GM12878 (cell line): ENCODE measurements around the gene CTSF. TPM values are rescaled to one million over a fixed set of nuclear protein-coding genes. Genes with fewer than 3 reads are reported as not detected.

Experiments
- BCLAF1 ChIP-seq: fragments of 450-650 bp; IDR thresholded peaks from 2 replicates; pipeline ENCODE4 v1.6.1; 2017; ENCODE audit warnings: antibody characterized with exemption, mild to moderate bottlenecking, moderate library complexity
- CBX5 ChIP-seq: sonication (generic); IDR thresholded peaks from 2 replicates; pipeline ENCODE4 v1.6.1; 2016; ENCODE audit warnings: low read depth, moderate library complexity, mild to moderate bottlenecking, inconsistent platforms
- E4F1 ChIP-seq: fragments of 450-650 bp; IDR thresholded peaks from 2 replicates; pipeline ENCODE4 v1.6.1; 2018; ENCODE audit warnings: borderline replicate concordance, mild to moderate bottlenecking; ENCODE audit not compliant: partially characterized antibody
- GATAD2B ChIP-seq: fragments of 450-650 bp; conservative IDR thresholded peaks from 2 replicates; pipeline ENCODE4 v1.6.1; 2017; ENCODE audit warnings: low read depth, mild to moderate bottlenecking, moderate library complexity
- HSF1 ChIP-seq: fragments of 150-350 bp; IDR thresholded peaks from 2 replicates; pipeline ENCODE4 v1.6.1; 2014; ENCODE audit warnings: mild to moderate bottlenecking, low read depth, low read length
- MEF2B ChIP-seq: fragments of 450-650 bp; IDR thresholded peaks from 2 replicates; pipeline ENCODE4 v1.6.1; 2018; ENCODE audit warnings: mild to moderate bottlenecking, moderate library complexity; ENCODE audit not compliant: partially characterized antibody, poor library complexity, severe bottlenecking
- MLLT1 ChIP-seq: fragments of 450-650 bp; IDR thresholded peaks from 2 replicates; pipeline ENCODE4 v1.6.1; 2016; ENCODE audit warnings: mild to moderate bottlenecking
- NFYA ChIP-seq: IDR thresholded peaks from 2 replicates; pipeline ENCODE4 v1.6.1; 2011; ENCODE audit warnings: low read depth, mild to moderate bottlenecking, low read length, improper control_type of control experiment, borderline replicate concordance
- NRF1 ChIP-seq: conservative IDR thresholded peaks from 2 replicates; pipeline ENCODE4 v1.6.1; 2011; ENCODE audit warnings: mild to moderate bottlenecking, low read depth, low read length, improper control_type of control experiment
- REST ChIP-seq: IDR thresholded peaks from 2 replicates; pipeline ENCODE4 v1.6.1; 2012; ENCODE audit warnings: mild to moderate bottlenecking, low read depth, low read length
- USF1 ChIP-seq: IDR thresholded peaks from 2 replicates; pipeline ENCODE4 v1.6.1; 2011; ENCODE audit warnings: borderline replicate concordance, low read depth, mild to moderate bottlenecking, moderate library complexity, mixed read lengths, low read length; ENCODE audit not compliant: insufficient read depth; ENCODE audit errors: extremely low read length
- USF2 ChIP-seq: IDR thresholded peaks from 2 replicates; pipeline ENCODE4 v1.6.1; 2011; ENCODE audit warnings: low read depth, low read length, improper control_type of control experiment, borderline replicate concordance
- polyA plus RNA-seq, 11 experiments: library from polyadenylated mRNA; depleted of rRNA in 4 of 11; unstranded in 6 of 11; stranded (reverse) in 5 of 11; fragments of >200 nt; fragmentation: Nextera tagmentation in 4 of 11; fragmentation: Illumina TruSeq in 1 of 11; extraction: Ambion mirVana in 4 of 11; extraction: Trizol in 1 of 11; gene quantifications; 1 replicate in 1 of 11; 2 replicates in 10 of 11; pipeline versions ENCODE4 v1.2.1 to v1.2.3, GENCODE V29; 2011 to 2016; ENCODE audit warnings: inconsistent platforms in 2 of 11, missing spikeins in 2 of 11, low read depth in 1 of 11
- total RNA-seq, 4 experiments: library from RNA; depleted of rRNA in 3 of 4; stranded (reverse); fragments of >200 nt in 3 of 4; fragmentation: Illumina TruSeq in 1 of 4; extraction: Trizol in 1 of 4; gene quantifications; 2 replicates each; pipeline versions ENCODE4 v1.2.1 to v1.2.3, GENCODE V29; 2013 to 2021

Gene CTSF
- total and polyA plus RNA-seq, 10 of the 15 experiments (the other 5 are each of a cell fraction or from before 2014, with no cell fraction given) = 0.11 to 0.41 (median 0.26) TPM; not detected in 4

- no peak for TF ChIP-seq REST
- TF ChIP-seq E4F1 = no peak
- no peak for TF ChIP-seq GATAD2B
- TF ChIP-seq MEF2B = no peak
- TF ChIP-seq MLLT1 = no peak
- TF ChIP-seq USF1 = peak; percentile 74
- TF ChIP-seq BCLAF1 = no peak
- no peak for TF ChIP-seq CBX5
- 0 out of 2 replicates have a peak, but pooled peaks have one; percentile 6 for TF ChIP-seq NRF1
- no peak for TF ChIP-seq NFYA
- TF ChIP-seq USF2 = peak; percentile 11; the same call in 1 of the 2 replicates
- no peak for TF ChIP-seq HSF1
Measured at GRCh38 chr11:66568124-66568916, at the start of gene CTSF (continued).
